Measurements from ENCODE around the gene PLCB1.

Gene PLCB1

DNA sequence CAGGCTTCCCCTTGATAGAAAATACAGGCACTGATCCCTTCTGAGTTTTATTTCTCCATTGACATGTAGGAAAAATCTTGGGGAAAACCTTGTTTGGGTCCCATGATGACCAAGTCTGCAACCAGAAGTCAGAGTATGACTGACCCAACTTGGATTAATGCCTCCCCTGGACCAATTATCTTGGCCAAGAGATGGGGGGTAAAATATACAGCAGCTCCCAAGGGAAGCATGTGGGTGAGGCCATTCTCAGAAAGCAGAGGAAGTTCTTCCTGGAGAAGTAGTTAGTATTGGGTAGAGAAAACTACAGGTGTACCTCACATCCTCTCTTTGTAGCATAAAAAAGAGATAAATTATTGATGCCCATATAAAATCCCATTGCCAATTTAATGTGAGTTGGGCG, 651.7 kb downstream of the PLCB1 start:
- no peak overlapping the region for H3K4me3 ChIP-seq (ENCODE audit: low read depth, low read length)
- in situ Hi-C loops (cut with HindIII; ENCODE audit: low sequenced_read_pairs): no loop called here
- TF ChIP-seq, protein P1, sequence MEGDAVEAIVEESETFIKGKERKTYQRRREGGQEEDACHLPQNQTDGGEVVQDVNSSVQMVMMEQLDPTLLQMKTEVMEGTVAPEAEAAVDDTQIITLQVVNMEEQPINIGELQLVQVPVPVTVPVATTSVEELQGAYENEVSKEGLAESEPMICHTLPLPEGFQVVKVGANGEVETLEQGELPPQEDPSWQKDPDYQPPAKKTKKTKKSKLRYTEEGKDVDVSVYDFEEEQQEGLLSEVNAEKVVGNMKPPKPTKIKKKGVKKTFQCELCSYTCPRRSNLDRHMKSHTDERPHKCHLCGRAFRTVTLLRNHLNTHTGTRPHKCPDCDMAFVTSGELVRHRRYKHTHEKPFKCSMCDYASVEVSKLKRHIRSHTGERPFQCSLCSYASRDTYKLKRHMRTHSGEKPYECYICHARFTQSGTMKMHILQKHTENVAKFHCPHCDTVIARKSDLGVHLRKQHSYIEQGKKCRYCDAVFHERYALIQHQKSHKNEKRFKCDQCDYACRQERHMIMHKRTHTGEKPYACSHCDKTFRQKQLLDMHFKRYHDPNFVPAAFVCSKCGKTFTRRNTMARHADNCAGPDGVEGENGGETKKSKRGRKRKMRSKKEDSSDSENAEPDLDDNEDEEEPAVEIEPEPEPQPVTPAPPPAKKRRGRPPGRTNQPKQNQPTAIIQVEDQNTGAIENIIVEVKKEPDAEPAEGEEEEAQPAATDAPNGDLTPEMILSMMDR (IDR thresholded peaks at IDR 0.05; ENCODE audit: low read depth, low read length, missing control alignments): no peak
- DNase-seq (ENCODE audit: low read depth): no peak

DNA sequence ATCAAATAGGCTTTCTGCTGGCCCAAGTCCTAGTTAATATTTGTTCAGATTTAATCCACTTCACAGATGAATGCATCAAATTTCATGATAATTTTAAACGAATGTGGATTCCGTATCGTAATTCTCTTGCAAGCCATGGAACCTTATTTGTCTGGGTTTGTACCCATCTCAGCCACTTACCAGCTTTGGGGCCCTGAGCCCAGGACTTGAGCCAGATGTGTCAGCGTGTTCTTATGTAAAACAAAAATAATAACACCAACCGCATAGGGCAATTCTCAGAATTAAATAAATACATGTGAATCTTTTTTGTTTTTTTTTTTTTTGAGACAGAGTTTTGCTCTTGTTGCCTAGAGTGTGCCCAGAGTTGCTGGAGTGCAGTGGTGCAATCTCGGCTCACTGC, 654.3 kb downstream of the PLCB1 start:
- no peak overlapping the region for H3K4me3 ChIP-seq (ENCODE audit: low read depth, low read length)
- in situ Hi-C loops (cut with HindIII; ENCODE audit: low sequenced_read_pairs): no loop called here
- TF ChIP-seq, protein P1 (IDR thresholded peaks at IDR 0.05; ENCODE audit: low read depth, low read length, missing control alignments): no peak
- no peak for DNase-seq (ENCODE audit: low read depth)

DNA sequence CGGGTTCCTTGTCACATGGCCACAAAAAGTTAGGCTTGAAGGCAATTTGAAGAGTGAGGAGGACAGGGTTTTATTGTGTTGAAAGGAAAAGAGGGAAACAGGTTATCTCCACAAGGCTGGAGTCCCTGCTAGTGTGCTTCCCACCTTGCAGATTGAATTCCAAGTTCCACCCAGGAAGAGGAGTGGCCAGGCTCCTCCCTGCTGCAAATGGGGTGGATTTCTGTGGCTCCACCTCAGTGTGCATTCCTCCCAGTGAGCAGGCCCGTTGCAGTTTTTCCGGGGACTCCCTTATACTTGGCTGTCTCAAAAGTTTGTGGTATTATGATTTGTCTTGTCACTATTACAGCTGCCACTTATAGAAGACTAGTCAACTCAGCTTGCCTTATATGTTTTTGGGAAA, 655.0 kb downstream of the PLCB1 start:
- TF ChIP-seq, protein P1 (IDR thresholded peaks at IDR 0.05; ENCODE audit: low read depth, low read length, missing control alignments): no peak
- in situ Hi-C loops (cut with HindIII; ENCODE audit: low sequenced_read_pairs): no loop called here
- DNase-seq (ENCODE audit: low read depth): no peak
- H3K4me3 ChIP-seq (ENCODE audit: low read depth, low read length): no peak overlapping the region

DNA sequence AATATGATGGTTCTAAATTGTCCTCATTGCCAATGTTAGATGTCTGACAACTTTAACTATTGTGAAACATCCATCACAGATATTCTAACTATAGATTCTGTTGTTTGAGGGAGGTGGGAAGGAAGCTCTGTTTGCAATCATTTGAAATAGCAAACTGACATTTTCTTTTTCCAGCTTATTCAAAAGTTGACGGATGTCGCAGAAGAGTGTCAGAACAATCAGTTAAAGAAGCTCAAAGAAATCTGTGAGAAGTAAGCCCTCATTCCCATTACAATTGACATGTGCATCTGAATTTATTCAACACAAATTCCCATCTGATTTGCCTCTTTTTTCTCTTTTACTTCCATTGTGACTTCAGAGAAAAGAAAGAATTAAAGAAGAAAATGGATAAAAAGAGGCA, 656.2 kb downstream of the PLCB1 start:
- in situ Hi-C loops (cut with HindIII; ENCODE audit: low sequenced_read_pairs): no loop called here
- H3K4me3 ChIP-seq (ENCODE audit: low read depth, low read length): no peak overlapping the region
- no peak for DNase-seq (ENCODE audit: low read depth)
- TF ChIP-seq, protein P1 (IDR thresholded peaks at IDR 0.05; ENCODE audit: low read depth, low read length, missing control alignments): no peak

DNA sequence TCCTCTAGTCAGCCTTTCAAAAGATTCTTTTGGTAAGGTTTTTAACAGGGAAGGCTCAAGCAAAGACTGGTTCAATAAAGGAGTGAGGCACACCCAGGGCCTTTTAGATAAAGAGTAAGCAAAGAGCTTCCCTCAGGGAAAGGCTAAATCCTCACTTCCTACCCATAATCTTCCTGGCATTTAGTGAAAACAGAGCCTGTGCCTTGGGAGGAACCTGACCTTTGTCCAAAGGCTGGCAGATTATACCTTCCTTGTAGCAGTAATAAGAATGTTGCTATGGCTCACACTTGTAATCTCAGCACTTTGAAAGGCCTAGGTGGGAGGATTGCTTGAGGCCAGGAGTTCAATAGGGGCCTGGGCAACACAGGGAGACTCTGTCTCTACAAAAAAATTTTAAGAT, 656.8 kb downstream of the PLCB1 start:
- in situ Hi-C loops (cut with HindIII; ENCODE audit: low sequenced_read_pairs): no loop called here
- TF ChIP-seq, protein P1 (IDR thresholded peaks at IDR 0.05; ENCODE audit: low read depth, low read length, missing control alignments): no peak
- no peak overlapping the region for H3K4me3 ChIP-seq (ENCODE audit: low read depth, low read length)
- DNase-seq (ENCODE audit: low read depth): no peak

DNA sequence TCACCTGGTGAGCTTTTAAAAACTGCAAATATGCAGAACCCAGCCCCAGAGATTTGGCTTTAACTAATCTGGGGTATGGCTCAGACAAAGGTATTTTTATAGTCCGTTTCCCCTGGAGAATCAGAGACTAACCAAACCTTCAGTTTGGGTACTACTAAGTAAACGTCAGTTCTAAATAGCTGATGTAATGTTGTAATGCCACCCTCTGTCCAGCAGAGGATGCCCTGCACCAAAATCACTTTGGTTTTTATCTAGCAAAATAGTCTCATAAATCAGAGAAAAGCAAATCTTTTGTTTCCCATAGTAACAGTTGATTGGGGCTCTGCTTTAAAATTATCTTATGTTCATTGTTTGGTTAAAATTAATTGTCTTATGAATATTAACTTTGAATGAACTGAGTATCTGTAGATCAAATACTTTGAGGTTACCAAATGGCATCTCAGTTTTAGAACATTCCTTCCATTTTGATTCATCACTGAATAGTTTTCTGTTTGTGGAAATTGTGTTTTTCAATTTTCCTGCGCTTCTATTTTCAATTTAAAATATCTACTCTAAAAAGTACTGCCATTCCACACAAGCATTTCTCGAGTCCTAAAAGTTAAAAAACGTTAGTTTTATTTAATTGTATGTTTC, 658.5 kb downstream of the PLCB1 start:
- H3K4me3 ChIP-seq (ENCODE audit: low read depth, low read length): no peak overlapping the region
- DNase-seq (ENCODE audit: low read depth): peak; percentile 34
- TF ChIP-seq, protein P1 (IDR thresholded peaks at IDR 0.05; ENCODE audit: low read depth, low read length, missing control alignments): peak; percentile 99
- in situ Hi-C loops (cut with HindIII; ENCODE audit: low sequenced_read_pairs): no loop called here
